MCF 10A (cell line): ENCODE data around the gene AKAP7. TPM values are rescaled to one million over a fixed set of nuclear protein-coding genes. Genes with fewer than 3 reads are reported as not detected.

Source experiments
- BruUV-seq: library from RNA; stranded (reverse); fragments of 400-500 nt; replicated peaks from 2 replicates; lab custom pipeline; 2021; lab: Mats Ljungman, UMichigan
- CTCF ChIA-PET: fragments of 300-600 bp; sonication (Branson Sonifier 250); formaldehyde crosslinking; extraction: SDS; loops from one replicate; lab custom pipeline; 2021; ENCODE audit warnings: antibody characterized with exemption, inconsistent platforms; lab: Yijun Ruan, JAX
- POLR2A ChIA-PET: fragments of 300-600, 350-650 bp; sonication (Branson Sonifier 250); formaldehyde crosslinking; extraction: SDS; loops from one replicate; lab custom pipeline; 2020; ENCODE audit warnings: antibody characterized with exemption, inconsistent platforms; lab: Yijun Ruan, JAX
- DNase-seq: peaks from one replicate; pipeline ENCODE4 v3.0.0-alpha.2; 2018; ENCODE audit not compliant: unreplicated experiment
- H3K27ac Mint-ChIP-seq: one replicate; pipeline ENCODE4 v1.8.0; 2022; ENCODE audit warnings: mild to moderate bottlenecking, low read depth, mixed read lengths; ENCODE audit not compliant: unreplicated experiment
- H3K27me3 Mint-ChIP-seq: one replicate; pipeline ENCODE4 v1.8.0; 2022; ENCODE audit warnings: mixed read lengths; ENCODE audit not compliant: insufficient read depth, unreplicated experiment
- H3K36me3 Mint-ChIP-seq: one replicate; pipeline ENCODE4 v1.8.0; 2022; ENCODE audit warnings: mild to moderate bottlenecking, moderate library complexity, mixed read lengths; ENCODE audit not compliant: insufficient read depth, unreplicated experiment
- H3K4me1 Mint-ChIP-seq: one replicate; pipeline ENCODE4 v1.8.0; 2022; ENCODE audit warnings: mixed read lengths; ENCODE audit not compliant: insufficient read depth, unreplicated experiment
- H3K4me3 Mint-ChIP-seq: one replicate; pipeline ENCODE4 v1.8.0; 2022; ENCODE audit warnings: mild to moderate bottlenecking, moderate library complexity, mixed read lengths; ENCODE audit not compliant: unreplicated experiment
- H3K9me3 Mint-ChIP-seq: one replicate; pipeline ENCODE4 v1.8.0; 2022; ENCODE audit warnings: mixed read lengths; ENCODE audit not compliant: unreplicated experiment
- intact Hi-C: fragments of 100-400 bp; cut with micrococcal nuclease; formaldehyde crosslinking; loops from 2 replicates; pipeline ENCODE4 v1.14.1; 2022
- total RNA-seq: library from RNA; stranded (reverse); gene quantifications from 2 replicates; pipeline ENCODE4 v1.2.3, GENCODE V29; 2022
- TF ChIP-seq, protein P1 (sequence below): fragments of 200-600 bp; IDR thresholded peaks from one replicate; pipeline ENCODE4 v1.8.0; 2022; ENCODE audit warnings: antibody characterized with exemption, mild to moderate bottlenecking; ENCODE audit not compliant: unreplicated experiment

The AKAP7 gene
- total RNA-seq, 1 experiment from 2014 or later = 5.6 TPM

GRCh38 chr6:131255434-131255833 lies 120.2 kb downstream of the AKAP7 start:
- H3K4me1 Mint-ChIP-seq = peaks cover 12% of the 10 kb centered on the region
- ChIA-PET CTCF (no interaction called here), POLR2A (no interaction called here)
- H3K9me3 Mint-ChIP-seq = no peaks in the 10 kb centered on the region
- BruUV-seq = no TSS peak
- TF ChIP-seq, protein P1, sequence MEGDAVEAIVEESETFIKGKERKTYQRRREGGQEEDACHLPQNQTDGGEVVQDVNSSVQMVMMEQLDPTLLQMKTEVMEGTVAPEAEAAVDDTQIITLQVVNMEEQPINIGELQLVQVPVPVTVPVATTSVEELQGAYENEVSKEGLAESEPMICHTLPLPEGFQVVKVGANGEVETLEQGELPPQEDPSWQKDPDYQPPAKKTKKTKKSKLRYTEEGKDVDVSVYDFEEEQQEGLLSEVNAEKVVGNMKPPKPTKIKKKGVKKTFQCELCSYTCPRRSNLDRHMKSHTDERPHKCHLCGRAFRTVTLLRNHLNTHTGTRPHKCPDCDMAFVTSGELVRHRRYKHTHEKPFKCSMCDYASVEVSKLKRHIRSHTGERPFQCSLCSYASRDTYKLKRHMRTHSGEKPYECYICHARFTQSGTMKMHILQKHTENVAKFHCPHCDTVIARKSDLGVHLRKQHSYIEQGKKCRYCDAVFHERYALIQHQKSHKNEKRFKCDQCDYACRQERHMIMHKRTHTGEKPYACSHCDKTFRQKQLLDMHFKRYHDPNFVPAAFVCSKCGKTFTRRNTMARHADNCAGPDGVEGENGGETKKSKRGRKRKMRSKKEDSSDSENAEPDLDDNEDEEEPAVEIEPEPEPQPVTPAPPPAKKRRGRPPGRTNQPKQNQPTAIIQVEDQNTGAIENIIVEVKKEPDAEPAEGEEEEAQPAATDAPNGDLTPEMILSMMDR = no peak
- no peak overlapping the region for H3K4me3 Mint-ChIP-seq
- no peak for DNase-seq
- no peaks in the 10 kb centered on the region for H3K27me3 Mint-ChIP-seq
- intact Hi-C loops = no loop called here
- H3K36me3 Mint-ChIP-seq = no peaks in the 10 kb centered on the region
- H3K27ac Mint-ChIP-seq = no peak overlapping the region

GRCh38 chr6:131255911-131256310 lies 120.6 kb downstream of the AKAP7 start:
- intact Hi-C loops = no loop called here
- no peaks in the 10 kb centered on the region for H3K9me3 Mint-ChIP-seq
- no peaks in the 10 kb centered on the region for H3K27me3 Mint-ChIP-seq
- TF ChIP-seq, protein P1 = no peak
- no peak overlapping the region for H3K4me3 Mint-ChIP-seq
- peaks cover 12% of the 10 kb centered on the region for H3K4me1 Mint-ChIP-seq
- no peaks in the 10 kb centered on the region for H3K36me3 Mint-ChIP-seq
- ChIA-PET CTCF (no interaction called here), POLR2A (no interaction called here)
- BruUV-seq = no TSS peak
- H3K27ac Mint-ChIP-seq = no peak overlapping the region
- peak; percentile 61 for DNase-seq

DNA sequence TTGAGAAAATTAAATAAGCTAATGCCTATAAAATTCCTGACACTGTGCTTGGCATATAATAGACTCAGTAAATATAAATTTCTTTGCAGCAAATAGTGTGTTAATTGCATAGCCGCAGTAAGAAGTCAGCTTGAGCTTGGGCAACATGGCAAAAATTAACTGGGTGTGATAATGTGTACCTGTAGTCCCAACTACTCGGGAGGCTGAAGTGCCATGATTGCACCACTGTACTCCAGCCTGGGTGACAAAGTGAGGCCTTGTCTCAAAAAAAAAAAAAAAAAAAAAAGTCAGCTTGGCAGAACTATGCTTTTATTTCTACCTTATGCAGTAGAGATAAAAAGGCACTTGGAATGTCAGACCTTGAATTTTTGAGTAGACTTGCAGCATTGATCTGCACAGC lies 121.8 kb downstream of the AKAP7 start:
- TF ChIP-seq, protein P1 = no peak
- ChIA-PET CTCF (no interaction called here), POLR2A (no interaction called here)
- DNase-seq = no peak
- Mint-ChIP-seq H3K27me3 (no peaks in the 10 kb centered on the region), H3K36me3 (no peaks in the 10 kb centered on the region), H3K9me3 (no peaks in the 10 kb centered on the region), H3K4me1 (peaks cover 12% of the 10 kb centered on the region), H3K4me3 (no peak overlapping the region), H3K27ac (no peak overlapping the region)
- intact Hi-C loops = no loop called here
- no TSS peak for BruUV-seq

GRCh38 chr6:131258010-131258652 lies 122.9 kb downstream of the AKAP7 start:
- Mint-ChIP-seq H3K4me1 (peaks cover 12% of the 10 kb centered on the region), H3K4me3 (no peak overlapping the region), H3K27ac (no peak overlapping the region), H3K36me3 (no peaks in the 10 kb centered on the region), H3K9me3 (no peaks in the 10 kb centered on the region), H3K27me3 (no peaks in the 10 kb centered on the region)
- DNase-seq = no peak
- POLR2A ChIA-PET = no interaction called here
- TF ChIP-seq, protein P1 = no peak
- CTCF ChIA-PET = no interaction called here
- intact Hi-C loops = no loop called here
- no TSS peak for BruUV-seq
